Erythroblast (primary cell): Measurements from ENCODE around the gene ST3GAL4.

Experiments used
- GATA1 ChIP-seq: IDR thresholded peaks from 2 replicates; pipeline ENCODE4 v1.6.1; 2011; ENCODE audit warnings: low read depth, mild to moderate bottlenecking, control low read depth, low read length, moderate library complexity
- POLR2A ChIP-seq: IDR thresholded peaks from 2 replicates; pipeline ENCODE4 v1.6.1; 2011; ENCODE audit warnings: mild to moderate bottlenecking, low read length

DNA sequence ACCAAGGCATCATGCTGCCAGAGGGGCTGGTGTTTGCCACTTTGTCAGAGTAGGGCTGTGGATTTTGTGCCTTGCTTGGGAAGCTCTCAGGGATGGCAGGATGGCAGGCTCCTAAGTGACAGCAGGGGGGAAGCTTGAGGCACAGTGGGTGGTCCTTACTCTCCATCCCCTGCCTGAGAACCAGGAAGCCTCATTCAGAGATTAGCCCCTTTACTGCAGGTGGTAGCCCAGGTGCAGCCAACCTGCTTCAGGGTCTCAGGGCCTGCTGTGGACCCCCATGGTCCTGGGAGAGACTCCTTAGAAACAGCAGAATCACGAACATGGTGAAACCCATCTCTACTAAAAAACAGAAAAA lies 8.9 kb upstream of the ST3GAL4 start:
- peak; percentile 61 for TF ChIP-seq POLR2A
- TF ChIP-seq GATA1 = no peak
